Activated naive CD8-positive, alpha-beta T cell treated with anti-CD3 and anti-CD28 coated beads, Interleukin-2, amount 50 U/mL, for 16 hours (primary cell): ENCODE measurements around the gene CAPN12.

ENCODE experiments used
- DNase-seq: peaks from one replicate; pipeline ENCODE4 v3.0.0-alpha.2; 2020; ENCODE audit warnings: low read depth, low spot score

CAPN12 gene

GRCh38 chr19:38697197-38697596 lies 47.1 kb downstream of the CAPN12 start:
- no peak for DNase-seq

GRCh38 chr19:38696729-38697055 lies 47.6 kb downstream of the CAPN12 start:
- DNase-seq: no peak

- DNase-seq: no peak
These were observed 48.2 kb downstream of the CAPN12 start for GRCh38 chr19:38695832-38696728.

GRCh38 chr19:38695317-38695683 lies 49.0 kb downstream of the CAPN12 start:
- no peak for DNase-seq

- DNase-seq: no peak
These were observed 50.7 kb downstream of the CAPN12 start for GRCh38 chr19:38693380-38694223.

- no peak for DNase-seq
These were observed 51.6 kb downstream of the CAPN12 start for GRCh38 chr19:38692458-38693379.

GRCh38 chr19:38691938-38692457 lies 52.3 kb downstream of the CAPN12 start:
- no peak for DNase-seq

GRCh38 chr19:38690832-38691231 lies 53.4 kb downstream of the CAPN12 start:
- DNase-seq: no peak

- no peak for DNase-seq
These were observed 54.1 kb downstream of the CAPN12 start for GRCh38 chr19:38690146-38690545.

GRCh38 chr19:38687837-38688378 lies 56.4 kb downstream of the CAPN12 start:
- no peak for DNase-seq

- no peak for DNase-seq
These were observed 57.8 kb downstream of the CAPN12 start for GRCh38 chr19:38686530-38686888.

- no peak for DNase-seq
These were observed 58.4 kb downstream of the CAPN12 start for GRCh38 chr19:38685666-38686529.

GRCh38 chr19:38684862-38685665 lies 59.2 kb downstream of the CAPN12 start:
- DNase-seq: no peak

GRCh38 chr19:38684078-38684861 lies 60.0 kb downstream of the CAPN12 start:
- DNase-seq: no peak

- no peak for DNase-seq
These were observed 60.7 kb downstream of the CAPN12 start for GRCh38 chr19:38683393-38684077.

GRCh38 chr19:38682872-38683392 lies 61.3 kb downstream of the CAPN12 start:
- DNase-seq: no peak

- no peak for DNase-seq
These were observed 61.9 kb downstream of the CAPN12 start for GRCh38 chr19:38682195-38682867.
